Activated naive CD4-positive, alpha-beta T cell treated with anti-CD3 and anti-CD28 coated beads, Interleukin-2, amount 50 U/mL, for 16 hours (primary cell): ENCODE data around the gene TMEM184B.

Experiments
- DNase-seq: peaks from one replicate; pipeline ENCODE4 v3.0.0-alpha.2; 2020

TMEM184B gene

GRCh38 chr22:38272373-38273134 is at the start of gene TMEM184B:
TMEM184B (minus strand) TSS chr22:38273010; CDS start chr22:38247961, 25,049 bp downstream.
- DNase-seq, result peak; percentile 84

DNA sequence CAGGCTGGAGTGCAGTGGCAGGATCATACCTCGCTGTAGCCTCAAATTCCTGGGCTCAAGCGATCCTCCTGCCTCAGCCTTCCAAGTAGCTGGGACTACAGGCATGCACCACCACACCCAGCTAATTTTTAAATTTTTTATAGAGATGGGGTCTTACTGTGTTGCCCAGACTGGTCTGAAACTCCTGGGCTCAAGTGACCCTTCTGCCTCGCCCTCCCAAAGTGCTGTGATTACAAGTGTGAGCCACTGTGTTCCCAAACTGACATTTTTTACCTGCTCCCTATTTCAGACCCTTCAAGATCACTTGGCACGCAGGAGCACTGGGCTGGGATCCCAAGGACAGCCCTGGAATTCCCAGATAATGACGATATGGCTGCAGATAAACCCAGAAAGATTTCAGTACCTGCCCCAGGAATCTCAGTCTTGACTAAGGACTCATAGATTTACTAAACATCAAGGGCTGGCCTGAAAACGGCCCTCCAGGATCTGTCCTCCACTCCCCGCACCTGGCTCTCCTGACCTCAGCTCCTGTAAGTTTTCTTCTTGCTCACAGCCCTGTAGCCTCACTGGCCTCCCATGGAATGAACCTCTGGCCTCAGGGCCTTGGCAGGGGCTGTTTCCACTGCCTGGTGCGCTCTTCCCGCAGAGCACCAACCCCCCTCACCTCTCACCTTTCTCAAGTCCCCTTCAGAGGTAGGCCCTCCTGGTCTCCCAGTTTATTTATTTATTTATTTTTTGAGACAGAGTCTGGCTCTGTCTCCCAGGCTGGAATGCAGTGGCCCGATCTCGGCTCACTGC is 48.0 kb upstream of the TMEM184B start:
- no peak for DNase-seq

GRCh38 chr22:38318792-38319773 is 46.3 kb upstream of the TMEM184B start:
- DNase-seq, result no peak

DNA sequence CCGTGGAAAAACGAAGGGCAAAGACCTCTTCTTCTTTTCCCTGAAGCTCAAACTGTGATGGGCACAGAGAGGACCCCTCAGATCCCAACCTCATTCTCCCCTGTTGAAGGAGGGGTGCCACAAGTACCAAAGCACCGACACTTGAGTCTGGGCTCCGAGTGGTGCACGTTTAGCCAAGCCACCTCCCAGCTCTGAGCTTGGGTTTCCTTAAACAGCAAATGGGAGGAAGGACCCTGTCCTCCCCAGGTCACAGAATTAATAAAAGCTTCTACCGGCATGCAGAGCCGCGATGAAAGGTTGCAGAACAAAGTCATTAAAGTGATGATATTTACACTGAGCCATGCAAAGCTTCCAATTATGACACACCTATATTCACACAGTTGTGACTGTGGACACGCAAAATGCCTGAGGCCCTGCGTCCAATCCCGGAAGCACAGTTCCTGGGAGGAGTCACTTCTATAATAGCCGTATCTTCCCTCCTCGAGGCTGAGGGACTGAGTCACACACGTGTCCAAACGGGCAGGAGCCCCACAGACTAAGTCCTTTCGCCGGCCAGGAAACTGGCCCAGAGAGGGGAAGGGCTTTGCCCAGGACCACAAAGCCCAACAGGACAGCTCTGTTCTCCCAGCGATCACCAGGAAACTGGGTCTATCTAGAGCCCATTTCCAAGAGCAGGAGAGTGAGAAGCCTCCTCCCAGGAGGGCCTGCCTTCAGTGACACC is 45.3 kb upstream of the TMEM184B start:
- no peak for DNase-seq

DNA sequence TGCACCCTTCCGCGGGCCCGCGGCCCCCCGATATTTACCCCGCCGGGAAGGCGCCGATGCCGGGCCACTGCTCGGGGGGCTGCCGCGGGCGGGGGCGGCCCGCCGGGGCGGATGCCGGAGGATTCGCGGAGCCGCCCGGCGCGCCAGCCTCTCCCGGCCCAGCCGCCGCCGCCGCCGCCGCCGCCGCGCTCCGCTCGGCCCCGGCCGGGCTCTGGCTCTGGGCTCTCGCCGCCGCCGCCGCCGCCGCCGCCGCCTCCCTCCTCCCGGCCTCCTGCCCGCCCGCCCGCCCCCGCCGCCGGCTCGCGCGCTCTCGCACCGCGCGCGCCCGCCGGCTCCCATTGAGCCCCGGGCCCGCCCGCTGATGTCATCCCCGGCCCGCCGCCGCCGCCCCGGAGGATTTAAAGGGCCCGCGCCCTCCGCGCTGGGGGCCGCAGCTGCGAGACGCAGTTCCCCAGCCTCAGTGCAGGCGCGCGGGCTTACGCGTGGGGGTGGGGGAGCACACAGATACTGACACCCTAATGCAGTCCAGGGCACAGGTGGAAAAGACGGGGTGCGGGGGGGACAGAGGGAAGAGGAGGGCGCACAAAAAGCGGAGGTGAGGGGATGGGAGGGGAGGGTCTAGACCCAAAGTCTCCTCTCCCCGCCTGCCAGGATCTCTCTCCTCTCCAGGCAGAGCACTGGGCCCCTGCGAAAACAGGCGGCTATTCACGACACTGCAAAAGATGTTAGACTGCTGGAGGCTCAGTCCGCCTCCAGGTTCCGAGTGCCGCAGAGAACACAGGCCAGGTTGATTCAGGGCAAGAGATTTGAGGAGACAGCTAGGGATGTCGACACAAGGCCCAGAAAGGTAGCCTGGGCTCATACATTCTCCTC is 44.5 kb upstream of the TMEM184B start, which contains the start of gene CSNK1E:
Gene CSNK1E, minus strand, starts transcription at position 312 of the 873 bp plus-strand sequence. CDS start 3,276 bp downstream, outside the sequence.
- peak; percentile 75 for DNase-seq

- DNase-seq, result peak; percentile 60
These were observed 43.7 kb upstream of the TMEM184B start for GRCh38 chr22:38316364-38317121.

- DNase-seq, result no peak
These were observed 43.1 kb upstream of the TMEM184B start for GRCh38 chr22:38315823-38316363.

DNA sequence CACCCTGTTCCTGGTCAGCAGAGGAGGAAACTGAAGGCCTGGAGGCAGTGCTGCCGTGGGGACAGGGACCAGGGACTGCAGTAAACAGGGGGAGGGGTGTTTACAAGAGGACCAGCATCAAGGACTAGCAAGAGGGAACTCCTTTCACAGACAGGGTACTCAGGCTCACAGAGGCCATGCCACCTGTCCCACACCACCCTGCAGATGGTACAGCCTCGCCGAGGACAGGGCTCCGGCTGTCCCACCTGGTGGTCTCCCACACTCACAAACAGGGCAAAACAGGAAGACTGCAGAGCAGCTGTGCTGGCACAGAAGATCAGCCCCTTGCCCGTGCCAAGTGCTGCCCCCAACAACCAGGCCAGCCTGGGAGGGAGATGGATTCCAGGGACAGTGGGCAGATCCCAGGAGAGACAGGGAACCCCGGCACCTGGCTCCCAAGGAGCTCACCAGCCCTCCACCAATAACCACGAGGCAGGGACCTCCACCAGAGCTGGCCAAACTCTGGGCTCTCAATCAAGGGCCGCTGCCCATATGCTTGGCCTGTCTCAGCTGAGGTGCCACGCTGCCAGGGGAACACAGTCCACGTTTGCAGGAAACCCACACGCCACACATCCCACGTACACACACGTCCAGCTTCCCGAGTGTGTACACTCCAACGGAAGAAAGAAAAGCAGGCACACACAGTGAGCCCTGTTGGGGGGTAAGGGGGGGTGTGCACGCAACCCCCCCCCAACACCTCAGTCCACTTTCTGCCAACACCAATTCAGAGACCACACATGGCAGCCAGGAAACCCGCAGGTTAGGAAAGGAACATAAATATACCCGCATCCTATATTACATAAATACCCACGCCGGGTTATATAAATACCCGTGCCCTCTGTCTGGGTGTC is 42.4 kb upstream of the TMEM184B start:
- no peak for DNase-seq

DNA sequence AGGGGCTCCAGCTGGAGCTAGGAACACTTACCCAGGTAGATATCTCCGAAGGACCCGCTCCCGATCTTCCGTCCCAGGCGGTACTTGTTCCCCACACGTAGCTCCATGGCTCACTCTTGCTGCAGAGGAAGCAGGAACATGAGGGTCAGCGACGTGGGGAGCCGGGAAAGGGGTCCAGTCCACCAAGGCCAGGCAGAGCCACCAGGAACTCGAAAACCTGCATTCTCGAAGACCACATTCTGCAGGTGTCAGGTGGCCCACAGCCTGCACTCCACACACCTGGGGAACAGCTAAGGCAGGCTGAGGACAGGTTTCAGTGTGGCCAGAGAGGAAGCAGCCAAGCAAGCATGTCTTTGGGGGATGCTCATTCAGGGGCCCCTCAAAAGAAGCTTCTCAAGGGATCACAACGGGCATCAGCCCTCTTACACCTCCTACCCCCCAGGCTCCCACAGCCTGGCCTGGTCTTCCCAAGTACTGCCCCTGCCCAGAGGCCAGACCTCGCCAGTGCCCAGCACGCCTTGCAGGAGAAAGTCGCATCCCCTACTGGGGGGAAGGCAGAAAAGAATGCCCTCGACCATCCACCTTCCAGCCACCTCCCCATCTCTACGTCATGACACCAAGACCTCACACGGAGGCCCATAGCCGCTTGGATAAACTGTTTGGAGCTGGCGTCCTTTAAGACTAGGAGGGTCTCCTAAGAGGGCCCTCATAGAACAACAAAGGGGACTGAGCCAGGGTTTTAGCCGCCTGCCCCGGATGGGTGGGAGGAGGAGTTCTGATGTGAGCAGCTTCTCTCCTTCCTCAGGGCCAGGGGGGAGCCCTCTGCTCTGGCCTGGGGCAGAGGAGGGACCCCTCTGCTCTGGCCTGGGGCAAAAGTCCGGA is 41.5 kb upstream of the TMEM184B start:
- no peak for DNase-seq

DNA sequence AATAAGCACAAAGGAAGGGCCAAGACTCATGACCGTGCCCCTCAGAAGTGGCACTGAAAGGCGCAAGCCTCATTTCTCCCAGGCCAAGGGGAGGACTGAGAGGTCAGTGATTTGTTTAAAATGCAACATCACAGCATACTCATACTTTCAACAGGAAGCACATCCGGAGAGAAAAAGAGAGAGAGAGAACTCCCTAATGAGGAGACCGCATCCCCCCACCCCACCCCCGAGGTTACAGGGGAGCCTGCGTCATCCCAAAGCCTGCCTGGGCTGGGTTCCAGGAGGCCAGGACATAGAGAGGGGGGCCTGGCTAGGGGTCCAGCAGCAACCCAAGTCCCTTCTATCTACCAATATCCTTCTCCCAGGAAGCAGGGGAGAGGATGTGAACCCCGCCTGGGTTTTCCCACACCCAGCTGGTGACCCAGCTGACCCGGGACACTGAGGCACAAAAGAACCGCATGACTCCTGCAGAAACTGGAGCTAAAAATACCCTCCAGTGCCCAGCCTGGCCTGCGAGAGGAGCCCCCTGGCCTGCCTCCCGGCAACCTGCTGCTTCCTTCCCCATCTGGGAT is 40.7 kb upstream of the TMEM184B start:
- DNase-seq, result no peak

DNA sequence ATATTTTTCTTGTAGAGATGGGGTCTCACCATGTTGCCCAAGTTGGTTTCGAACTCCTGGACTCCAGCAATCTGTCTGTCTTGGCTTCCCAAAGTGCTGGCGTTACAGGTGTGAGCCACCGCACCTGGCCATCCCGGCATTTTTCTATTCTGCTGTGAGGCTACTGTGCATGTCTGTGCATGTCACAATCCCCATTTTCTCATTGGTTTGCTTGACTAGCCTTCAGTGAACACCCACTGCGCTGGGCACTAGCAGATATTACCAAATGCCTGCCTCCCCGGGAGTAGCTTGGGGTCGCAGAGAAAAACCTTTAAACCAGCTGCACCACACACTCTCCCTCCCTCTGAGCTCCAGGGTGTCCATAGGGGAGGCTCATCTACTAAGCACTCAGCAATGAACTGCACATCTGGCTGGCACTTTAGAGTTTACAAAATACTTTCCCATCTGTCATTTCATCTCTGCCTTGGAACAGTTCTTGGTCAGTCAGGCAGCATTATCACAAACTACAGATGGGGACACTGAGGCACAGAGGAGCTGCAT is 39.5 kb upstream of the TMEM184B start:
- no peak for DNase-seq

DNA sequence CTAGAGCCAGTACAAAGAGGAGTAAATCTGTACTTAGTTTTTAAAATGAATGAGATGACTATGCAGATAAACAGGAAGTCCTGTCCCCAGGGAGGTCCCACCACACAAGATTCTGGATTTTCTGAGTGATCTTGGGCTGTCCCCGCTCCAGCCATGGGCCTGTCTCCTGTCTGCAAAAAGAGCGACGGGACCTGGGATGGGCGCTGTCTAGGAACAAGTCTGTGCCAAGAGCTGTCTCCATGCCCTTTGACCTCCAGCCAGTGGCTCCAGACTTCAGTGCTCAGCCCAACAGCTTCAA is 38.5 kb upstream of the TMEM184B start:
- no peak for DNase-seq

- DNase-seq, result no peak
These were observed 37.9 kb upstream of the TMEM184B start for GRCh38 chr22:38310518-38311322.

DNA sequence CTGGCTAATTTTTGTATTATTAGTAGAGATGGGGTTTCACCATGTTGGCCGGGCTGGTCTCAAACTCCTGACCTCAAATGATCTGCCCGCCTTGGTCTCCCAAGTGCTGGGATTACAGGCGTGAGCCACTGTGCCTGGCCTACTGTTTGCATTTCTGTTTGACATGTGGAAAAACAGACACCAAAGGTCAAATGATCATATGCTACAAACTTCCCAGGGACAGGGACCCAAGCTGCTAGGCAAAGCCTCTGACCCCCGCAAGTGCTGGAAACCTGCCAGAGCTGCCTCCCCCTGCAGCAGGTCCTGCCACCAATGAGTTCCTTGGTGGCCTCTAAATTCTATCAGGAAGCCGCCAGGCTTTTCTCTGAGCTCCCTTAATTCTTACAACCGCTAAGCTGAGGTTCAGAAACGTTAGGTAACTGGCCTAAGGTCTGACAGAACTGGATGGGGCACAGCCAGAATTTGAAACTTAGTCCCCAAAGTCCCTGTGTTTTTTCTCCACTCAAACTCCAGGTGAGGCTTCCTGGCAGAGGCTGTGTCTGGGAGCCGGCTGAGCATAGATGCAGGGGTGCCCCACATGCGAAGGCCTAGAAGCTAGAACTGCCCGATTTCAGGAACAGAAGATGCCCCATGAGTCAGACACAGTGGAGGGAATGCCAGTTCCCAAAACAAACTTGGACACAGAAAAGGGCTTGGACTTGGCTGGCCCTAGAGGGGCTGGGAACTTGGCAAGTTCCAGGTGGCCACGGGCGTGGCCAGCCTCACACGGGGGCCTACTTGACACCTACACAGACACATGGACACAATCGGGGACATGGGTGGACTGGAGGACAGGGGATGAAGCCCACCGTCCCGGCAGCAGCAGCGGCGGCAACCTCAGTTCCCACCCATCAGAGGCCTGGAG is 37.1 kb upstream of the TMEM184B start:
- no peak for DNase-seq

DNA sequence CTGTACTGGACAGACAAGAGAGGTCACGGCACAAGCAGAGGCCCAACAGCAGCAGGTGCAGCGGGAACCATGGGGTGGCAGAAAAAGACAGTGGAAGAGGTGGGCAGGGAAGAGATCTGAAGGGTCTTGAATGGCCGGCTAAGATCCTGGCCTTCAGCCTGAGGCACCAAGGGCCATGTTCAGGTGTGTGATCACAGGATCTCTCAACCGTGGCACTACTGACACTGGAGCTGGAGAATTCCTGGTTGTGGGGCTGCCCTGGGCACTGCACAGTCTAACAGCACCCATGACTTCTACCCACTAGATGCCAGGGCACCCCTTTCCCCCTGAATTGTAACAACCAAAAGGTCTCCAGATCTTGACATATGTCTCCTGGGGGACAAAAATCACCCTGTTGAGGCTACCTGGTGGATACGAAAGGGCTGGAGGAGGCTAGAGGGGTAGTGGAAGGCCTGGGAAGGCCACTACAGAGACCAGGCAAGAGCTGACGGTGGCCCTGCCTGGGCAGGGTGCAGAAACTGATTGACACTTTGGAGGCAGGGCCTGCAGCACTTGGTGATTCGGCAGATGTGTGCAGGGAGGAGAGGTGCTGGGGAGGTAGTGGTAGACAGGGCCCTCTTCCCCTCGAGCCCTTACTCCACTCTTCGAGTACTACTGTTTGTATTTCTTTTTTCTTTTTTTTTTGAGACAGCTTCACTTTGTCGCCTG is 36.1 kb upstream of the TMEM184B start:
- DNase-seq, result no peak
